ENCODE results near the gene GLI3.

DNA sequence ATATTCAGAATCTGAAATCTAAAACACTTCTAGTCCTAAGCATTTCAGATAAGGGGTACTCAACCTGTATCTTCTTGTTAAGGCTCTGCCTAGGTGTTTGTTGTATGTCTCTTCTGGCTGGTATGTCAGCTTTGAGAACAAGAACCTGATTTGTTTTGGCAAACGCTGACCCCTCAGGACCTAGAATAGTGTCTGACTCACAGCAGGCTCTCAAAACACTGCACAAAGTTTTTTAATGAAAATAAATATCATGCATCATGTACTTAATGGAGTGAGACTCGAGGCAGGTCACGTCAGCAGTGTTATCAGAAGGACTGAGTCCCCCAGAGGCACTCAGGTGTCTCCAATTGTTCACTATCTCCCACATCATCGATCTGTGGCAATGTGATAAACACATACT lies 99.1 kb downstream of the GLI3 start:
- TF ChIP-seq ZNF274 (IDR thresholded peaks at IDR 0.05; ENCODE audit: low read depth, low read length) (no peak), SUZ12 (IDR thresholded peaks at IDR 0.05; ENCODE audit: extremely low read depth, insufficient read depth, insufficient read length) (no peak)
